Caco-2 (cell line): Measurements from ENCODE around the gene CCAR1. TPM values are rescaled to one million over a fixed set of nuclear protein-coding genes. Genes with fewer than 3 reads are reported as not detected.
"Not testable (repeated sequence)": the region's sequence is repeated elsewhere in the genome, so short reads cannot be mapped to it uniquely, and the experiment has no call there.

Source experiments
- BruUV-seq: library from RNA; stranded (reverse); fragments of 400-500 nt; replicated peaks from 2 replicates; lab custom pipeline; 2021; lab: Mats Ljungman, UMichigan
- CTCF ChIA-PET: fragments of 300-600 bp; sonication (Branson Sonifier 250); formaldehyde crosslinking; loops from one replicate; lab custom pipeline; 2022; ENCODE audit warnings: antibody characterized with exemption; lab: Charles Lee
- POLR2A ChIA-PET: fragments of 300-600 bp; sonication (Branson Sonifier 250); formaldehyde crosslinking; loops from one replicate; lab custom pipeline; 2022; ENCODE audit warnings: antibody characterized with exemption; lab: Charles Lee
- DNase-seq, 2 experiments: peaks; one replicate each; pipeline versions ENCODE4 v3.0.0 to v3.0.0-alpha.2; 2020 to 2022
- H3K27me3 ChIP-seq: replicated peaks from 2 replicates; pipeline ENCODE4 v1.6.0; 2011; ENCODE audit warnings: low read length; ENCODE audit not compliant: control insufficient read depth, insufficient read depth
- H3K36me3 ChIP-seq: 2 replicates; pipeline ENCODE4 v1.5.1; 2011; ENCODE audit warnings: low read length; ENCODE audit not compliant: control insufficient read depth, insufficient read depth
- H3K4me1 ChIP-seq: fragments of 250-450 bp; sonication (Bioruptor Pico); 2 replicates; pipeline ENCODE4 v1.5.1; 2020; ENCODE audit warnings: mild to moderate bottlenecking
- H3K4me3 ChIP-seq: 2 replicates; pipeline ENCODE4 v1.5.1; 2011; ENCODE audit warnings: low read depth, mild to moderate bottlenecking, control low read depth, low read length
- H3K9me3 ChIP-seq: fragments of 250-450 bp; sonication (Bioruptor Pico); 2 replicates; pipeline ENCODE4 v1.5.1; 2020; ENCODE audit warnings: mild to moderate bottlenecking, moderate library complexity
- H3K27ac Mint-ChIP-seq: one replicate; pipeline ENCODE4 v1.8.0; 2022; ENCODE audit warnings: mixed read lengths; ENCODE audit not compliant: unreplicated experiment
- H3K27me3 Mint-ChIP-seq: one replicate; pipeline ENCODE4 v1.8.0; 2022; ENCODE audit warnings: mixed read lengths; ENCODE audit not compliant: insufficient read depth, unreplicated experiment
- H3K36me3 Mint-ChIP-seq: one replicate; pipeline ENCODE4 v1.8.0; 2022; ENCODE audit warnings: mild to moderate bottlenecking, mixed read lengths; ENCODE audit not compliant: insufficient read depth, unreplicated experiment
- H3K4me1 Mint-ChIP-seq: one replicate; pipeline ENCODE4 v1.8.0; 2022; ENCODE audit warnings: low read depth, mixed read lengths; ENCODE audit not compliant: unreplicated experiment
- H3K4me3 Mint-ChIP-seq: one replicate; pipeline ENCODE4 v1.8.0; 2022; ENCODE audit warnings: mild to moderate bottlenecking, moderate library complexity, mixed read lengths; ENCODE audit not compliant: unreplicated experiment
- H3K9me3 Mint-ChIP-seq: one replicate; pipeline ENCODE4 v1.8.0; 2022; ENCODE audit warnings: mixed read lengths; ENCODE audit not compliant: unreplicated experiment
- CTCF ChIP-seq, 2 experiments: fragments of 200-600 bp in 1 of 2; IDR thresholded peaks; 1 replicate in 1 of 2; 2 replicates in 1 of 2; pipeline versions ENCODE4 v1.5.1 to v1.8.0; 2011 to 2022; ENCODE audit warnings: antibody characterized with exemption in 1 of 2, control low read depth in 1 of 2, inconsistent platforms in 1 of 2, low read depth in 1 of 2, low read length in 1 of 2, mild to moderate bottlenecking in 1 of 2, moderate library complexity in 1 of 2; ENCODE audit not compliant: insufficient read depth in 1 of 2, severe bottlenecking in 1 of 2, unreplicated experiment in 1 of 2
- intact Hi-C: fragments of 100-400 bp; cut with micrococcal nuclease; formaldehyde crosslinking; loops from one replicate; pipeline ENCODE4 v1.10.0; 2022; ENCODE audit not compliant: unreplicated experiment
- total RNA-seq: library from RNA; stranded (reverse); gene quantifications from 2 replicates; pipeline ENCODE4 v1.2.3, GENCODE V29; 2022

The CCAR1 gene
- total RNA-seq, 1 experiment from 2014 or later: 180 TPM

GRCh38 chr10:68831961-68832455 lies 111.0 kb downstream of the CCAR1 start:
- Histone ChIP-seq H3K4me1 (0 out of 2 replicates have a peak, but pooled peaks cover 11% of the 10 kb centered on the region), H3K36me3 (no peaks in the 10 kb centered on the region), H3K27me3 (no peaks in the 10 kb centered on the region), H3K4me3 (no peak overlapping the region), H3K9me3 (no peaks in the 10 kb centered on the region)
- Mint-ChIP-seq H3K27ac (no peak overlapping the region), H3K4me3 (no peak overlapping the region), H3K27me3 (no peaks in the 10 kb centered on the region), H3K4me1 (peaks cover 10% of the 10 kb centered on the region), H3K9me3 (no peaks in the 10 kb centered on the region), H3K36me3 (peaks cover 2% of the 10 kb centered on the region)
- no TSS peak for BruUV-seq
- DNase-seq: peak; percentile 47 to 59
- no peak for TF ChIP-seq CTCF (IDR thresholded peaks at IDR 0.05; ENCODE audit: insufficient read depth in 1 of 2, low read depth in 1 of 2, low read length in 1 of 2, severe bottlenecking in 1 of 2, unreplicated experiment in 1 of 2)
- POLR2A ChIA-PET: interaction anchor here (0.7 to 1.6 kb wide), 2 partner anchors 48 to 68 kb away, joined by 3 to 4 read pairs; partner anchors contain the start of gene DDX50
- intact Hi-C loops: no loop called here
- CTCF ChIA-PET: interaction anchor here (0.6 to 0.9 kb wide), 2 partner anchors 44 to 68 kb away, joined by 3 to 4 read pairs; no protein-coding TSS in a partner anchor

- Mint-ChIP-seq H3K4me1 (peaks cover 10% of the 10 kb centered on the region), H3K9me3 (no peaks in the 10 kb centered on the region), H3K4me3 (no peak overlapping the region), H3K27ac (no peak overlapping the region), H3K27me3 (no peaks in the 10 kb centered on the region), H3K36me3 (no peaks in the 10 kb centered on the region)
- no TSS peak for BruUV-seq
- Histone ChIP-seq H3K4me1 (0 out of 2 replicates have a peak, but pooled peaks cover 11% of the 10 kb centered on the region), H3K36me3 (no peaks in the 10 kb centered on the region), H3K9me3 (no peaks in the 10 kb centered on the region), H3K27me3 (no peaks in the 10 kb centered on the region), H3K4me3 (no peak overlapping the region)
- POLR2A ChIA-PET: interaction anchor here (0.7 to 1.6 kb wide), 2 partner anchors 48 to 68 kb away, joined by 3 to 4 read pairs; partner anchors contain the start of gene DDX50
- TF ChIP-seq CTCF (IDR thresholded peaks at IDR 0.05; ENCODE audit: insufficient read depth in 1 of 2, low read depth in 1 of 2, low read length in 1 of 2, severe bottlenecking in 1 of 2, unreplicated experiment in 1 of 2): no peak
- intact Hi-C loops: no loop called here
- CTCF ChIA-PET: interaction anchor here (0.9 kb wide), 1 partner anchor 44 kb away, joined by 4 read pairs; no protein-coding TSS in a partner anchor
- no peak for DNase-seq
Measured at GRCh38 chr10:68832601-68833000, 111.6 kb downstream of the CCAR1 start.

GRCh38 chr10:68837626-68838322 lies 116.7 kb downstream of the CCAR1 start:
- no peak overlapping the region for H3K27ac Mint-ChIP-seq
- intact Hi-C loops: no loop called here
- no peaks in the 10 kb centered on the region for H3K9me3 Mint-ChIP-seq
- ChIA-PET CTCF (no interaction called here), POLR2A (interaction anchor here (0.5 kb wide), 1 partner anchor 9 kb away, joined by 10 read pairs; no protein-coding TSS in a partner anchor)
- Histone ChIP-seq H3K4me1 (no peaks in the 10 kb centered on the region), H3K4me3 (no peak overlapping the region), H3K36me3 (no peaks in the 10 kb centered on the region), H3K27me3 (no peaks in the 10 kb centered on the region), H3K9me3 (no peaks in the 10 kb centered on the region)
- H3K4me1 Mint-ChIP-seq: no peaks in the 10 kb centered on the region
- no peak for TF ChIP-seq CTCF (IDR thresholded peaks at IDR 0.05; ENCODE audit: insufficient read depth in 1 of 2, low read depth in 1 of 2, low read length in 1 of 2, severe bottlenecking in 1 of 2, unreplicated experiment in 1 of 2)
- no TSS peak for BruUV-seq
- no peak overlapping the region for H3K4me3 Mint-ChIP-seq
- no peaks in the 10 kb centered on the region for H3K27me3 Mint-ChIP-seq
- no peaks in the 10 kb centered on the region for H3K36me3 Mint-ChIP-seq
- no peak for DNase-seq

GRCh38 chr10:68840650-68841049 lies 119.6 kb downstream of the CCAR1 start:
- CTCF ChIA-PET, DNase-seq, POLR2A ChIA-PET, H3K4me1 Mint-ChIP-seq, H3K27me3 Mint-ChIP-seq, H3K4me3 Mint-ChIP-seq, H3K36me3 ChIP-seq, H3K36me3 Mint-ChIP-seq, H3K27ac Mint-ChIP-seq, H3K4me1 ChIP-seq, H3K9me3 ChIP-seq, intact Hi-C loops, H3K9me3 Mint-ChIP-seq, H3K4me3 ChIP-seq, BruUV-seq, H3K27me3 ChIP-seq: not testable (repeated sequence)
